ENCODE measurements around the gene MATK.
A peak's percentile ranks its signal among the peaks of the same experiment; 100 is the strongest.
"Not testable (repeated sequence)": the region's sequence is repeated elsewhere in the genome, so short reads cannot be mapped to it uniquely, and the experiment has no call there.

The MATK gene

DNA sequence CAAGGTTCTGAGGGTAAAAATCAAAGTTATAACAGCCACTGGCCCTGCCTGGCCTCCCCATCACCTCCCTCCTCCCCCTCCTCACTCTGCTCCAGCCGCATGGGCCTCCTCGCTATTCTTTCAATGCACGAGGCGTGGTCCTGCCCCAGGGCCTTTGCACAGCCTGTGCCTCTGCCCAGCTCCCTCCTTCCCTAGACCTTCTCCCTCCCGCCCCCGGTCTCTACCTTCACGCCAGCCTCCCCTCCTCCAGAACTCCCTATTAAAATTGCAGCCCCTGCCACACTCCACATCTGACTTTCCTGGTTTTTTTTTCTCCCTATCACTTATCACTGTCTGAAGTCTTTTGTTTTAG, 17.5 kb downstream of the MATK start:
- DNase-seq, result no peak

- DNase-seq, result no peak
Measured at GRCh38 chr19:3768015-3768747, 18.0 kb downstream of the MATK start.

DNA sequence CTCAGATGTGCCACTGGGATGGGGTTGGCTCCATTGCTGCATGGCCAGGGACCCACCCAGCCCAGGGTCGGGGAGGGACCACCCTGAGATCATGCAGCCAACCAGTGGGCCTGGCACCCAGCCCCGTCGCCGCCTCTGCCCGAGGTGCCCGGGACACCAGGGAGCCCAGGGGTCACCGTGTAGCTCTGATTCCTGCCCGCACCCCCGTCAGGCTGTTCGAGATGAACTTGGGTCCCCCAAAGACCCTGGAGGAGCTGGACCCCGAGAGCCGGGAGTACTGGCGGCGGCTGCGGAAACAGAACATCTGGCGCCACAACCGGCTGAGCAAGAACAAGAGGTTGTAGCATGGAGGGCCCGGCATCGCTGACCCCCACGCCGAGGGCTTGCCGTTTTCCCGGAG, 19.1 kb downstream of the MATK start:
- DNase-seq, result no peak

DNA sequence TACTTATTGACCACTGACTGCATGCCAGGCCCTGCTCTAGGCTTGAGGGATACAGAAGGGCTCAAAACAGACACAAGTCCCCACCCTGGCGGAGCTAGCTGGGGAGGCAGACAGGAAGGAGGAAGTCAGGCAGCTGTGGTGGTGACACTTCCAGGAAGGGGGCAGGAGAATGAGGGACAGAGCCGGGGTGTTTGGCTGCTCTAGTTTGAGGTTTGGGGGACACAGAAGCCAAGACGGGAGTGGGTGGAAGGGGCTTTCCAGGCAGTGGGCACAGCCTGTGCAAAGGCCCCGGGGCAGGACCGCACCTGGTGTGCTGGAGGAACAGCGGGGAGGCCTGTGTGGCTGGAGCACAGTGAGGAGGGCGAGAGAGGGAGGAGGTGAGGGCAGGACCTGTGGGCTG, 19.7 kb downstream of the MATK start:
- no peak for DNase-seq

DNA sequence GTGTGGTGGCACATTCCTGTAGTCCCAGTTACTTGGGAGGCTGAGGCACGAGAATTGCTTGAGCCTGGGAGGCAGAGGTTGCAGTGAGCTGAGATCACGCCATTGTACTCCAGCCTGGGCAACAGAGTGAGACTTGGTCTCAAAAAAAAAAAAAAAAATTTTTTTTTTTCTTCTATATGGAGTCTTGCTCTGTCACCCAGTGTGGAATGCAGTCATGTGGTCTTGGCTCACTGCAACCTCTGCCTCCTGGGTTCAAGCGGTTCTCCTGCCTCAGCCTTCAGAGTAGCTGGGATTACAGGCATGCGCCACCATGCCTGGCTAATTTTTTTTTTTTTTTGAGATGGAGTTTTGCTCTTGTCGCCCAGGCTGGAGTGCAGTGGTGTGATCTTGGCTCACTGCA, 20.4 kb downstream of the MATK start:
- not testable (repeated sequence) for DNase-seq

DNA sequence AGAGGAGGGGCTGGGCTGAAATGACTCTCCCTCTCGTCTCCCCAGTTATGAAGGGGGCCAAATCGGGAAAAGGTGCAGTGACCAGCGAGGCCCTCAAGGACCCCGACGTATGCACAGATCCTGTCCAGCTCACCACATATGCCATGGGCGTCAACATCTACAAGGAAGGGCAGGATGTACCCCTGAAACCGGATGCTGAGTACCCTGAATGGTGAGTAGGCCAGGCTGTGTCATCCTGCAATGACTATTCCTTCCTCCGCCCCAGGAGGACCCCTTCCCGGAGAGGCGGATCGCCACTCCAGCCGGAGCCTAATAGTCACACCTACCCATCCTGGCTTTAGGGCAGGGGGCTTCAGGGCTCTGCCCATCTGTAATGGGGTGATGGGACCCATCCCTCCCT, 21.1 kb downstream of the MATK start:
- DNase-seq, result no peak

DNA sequence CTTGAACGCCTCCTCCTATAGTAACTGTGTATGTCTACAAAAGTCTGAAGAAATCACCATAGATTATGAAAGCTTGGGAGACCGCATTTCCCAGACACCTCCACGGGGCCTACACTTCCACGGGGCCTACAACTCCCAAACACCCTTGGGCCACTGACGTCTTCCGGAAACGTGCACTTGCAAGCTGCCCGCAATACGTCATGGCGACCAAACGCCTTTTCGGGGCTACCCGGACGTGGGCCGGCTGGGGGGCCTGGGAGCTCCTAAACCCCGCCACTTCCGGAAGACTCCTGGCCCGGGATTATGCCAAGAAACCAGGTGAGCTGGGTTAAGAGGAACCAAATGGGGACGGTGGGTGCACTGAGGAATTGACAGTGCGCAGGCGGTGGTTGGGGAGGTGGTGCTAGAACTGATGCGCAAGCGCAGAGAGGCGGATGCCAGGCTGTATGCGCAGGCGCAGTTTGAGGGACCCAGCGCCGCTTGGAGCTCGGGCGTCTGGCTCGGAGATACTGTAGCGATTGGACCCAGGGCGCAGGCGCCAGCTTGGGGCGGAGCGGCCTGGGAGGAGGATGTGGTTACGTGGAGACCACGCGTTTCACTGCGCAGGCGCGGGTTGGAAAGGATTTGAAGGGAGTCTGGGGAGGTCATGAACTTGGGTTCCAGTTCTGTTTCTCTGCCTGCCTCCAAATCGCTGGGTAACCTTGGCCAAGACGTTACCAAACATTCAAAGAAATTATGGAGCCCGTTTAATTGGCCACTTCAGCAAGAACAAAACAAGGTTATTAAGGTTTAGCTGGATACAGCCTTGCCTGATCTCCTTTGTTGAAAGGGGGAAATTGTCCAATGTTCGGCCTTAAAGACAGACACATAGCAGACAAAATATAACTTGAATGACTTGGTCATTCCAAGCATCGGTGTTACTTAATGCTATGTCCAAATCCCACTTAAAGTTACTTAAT, 23.4 kb downstream of the MATK start, which contains the start of gene MRPL54:
MRPL54 (plus strand) TSS at position 182 of the 959 bp plus-strand sequence; CDS start at position 201, 19 bp downstream.
- DNase-seq, result peak; percentile 99

GRCh38 chr19:3762130-3762473, 24.1 kb downstream of the MATK start:
- no peak for DNase-seq

DNA sequence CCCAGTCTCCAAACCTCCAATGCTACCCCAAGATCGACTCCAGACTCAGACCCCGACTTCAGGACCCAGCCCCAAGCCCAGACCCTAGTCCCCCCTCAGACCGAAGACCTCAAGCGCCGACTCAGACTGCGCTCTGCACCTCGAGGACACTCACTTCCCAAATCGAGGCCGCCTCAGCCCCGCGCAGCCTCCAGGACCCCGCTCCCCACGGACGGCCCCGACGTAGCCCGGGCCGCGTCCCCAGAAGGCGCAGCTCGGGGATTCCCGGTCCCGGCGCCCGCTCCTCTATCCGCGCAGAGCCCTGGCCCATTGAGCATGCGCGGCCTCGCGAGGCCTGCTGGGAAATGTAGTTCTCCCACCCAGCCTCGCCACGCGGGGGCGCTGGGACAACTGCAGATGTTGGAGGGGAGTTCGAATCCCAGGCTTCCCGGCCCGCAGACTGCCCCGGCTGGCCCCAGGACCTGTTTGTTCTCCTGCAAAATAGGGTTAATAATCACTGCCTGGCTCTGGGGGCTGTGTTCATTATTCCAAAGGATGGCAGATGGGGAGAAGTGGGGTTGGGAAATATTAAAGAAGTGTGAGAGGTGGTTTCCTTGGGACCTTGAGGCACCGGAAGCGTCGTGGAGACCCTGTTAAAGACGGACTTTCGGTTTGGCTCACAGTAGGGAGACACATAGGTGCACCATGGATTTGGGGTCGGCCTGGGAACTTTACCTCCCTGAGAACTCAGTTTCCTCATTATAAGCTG, 24.6 kb downstream of the MATK start, which contains the start of gene APBA3:
APBA3 (minus strand) TSS at position 311 of the 748 bp plus-strand sequence. CDS start 1,428 bp downstream, outside the sequence.
- peak; percentile 97 for DNase-seq

- no peak for DNase-seq
Measured at GRCh38 chr19:3760871-3761361, 25.3 kb downstream of the MATK start.

GRCh38 chr19:3759482-3760254, 26.5 kb downstream of the MATK start:
- no peak for DNase-seq

- not testable (repeated sequence) for DNase-seq
Measured at GRCh38 chr19:3758297-3758696, 27.9 kb downstream of the MATK start.

DNA sequence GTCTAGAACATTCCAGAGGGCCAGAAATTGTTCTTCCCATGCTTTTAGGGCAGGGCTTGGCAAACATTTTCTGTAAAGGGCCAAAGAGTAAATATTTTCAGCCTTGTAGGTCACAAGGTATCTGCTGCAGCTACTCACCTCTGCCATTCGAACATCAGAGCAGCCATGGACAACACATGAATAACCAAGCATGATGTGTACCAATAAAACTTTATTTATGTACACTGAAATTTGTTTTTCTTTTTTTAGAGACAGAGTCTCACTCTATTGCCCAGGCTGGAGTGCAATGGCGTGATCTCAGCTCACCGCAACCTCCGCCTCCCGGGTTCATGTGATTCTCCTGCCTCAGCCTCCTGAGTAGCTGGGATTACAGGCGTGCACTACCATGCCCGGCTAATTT, 28.5 kb downstream of the MATK start:
- not testable (repeated sequence) for DNase-seq

DNA sequence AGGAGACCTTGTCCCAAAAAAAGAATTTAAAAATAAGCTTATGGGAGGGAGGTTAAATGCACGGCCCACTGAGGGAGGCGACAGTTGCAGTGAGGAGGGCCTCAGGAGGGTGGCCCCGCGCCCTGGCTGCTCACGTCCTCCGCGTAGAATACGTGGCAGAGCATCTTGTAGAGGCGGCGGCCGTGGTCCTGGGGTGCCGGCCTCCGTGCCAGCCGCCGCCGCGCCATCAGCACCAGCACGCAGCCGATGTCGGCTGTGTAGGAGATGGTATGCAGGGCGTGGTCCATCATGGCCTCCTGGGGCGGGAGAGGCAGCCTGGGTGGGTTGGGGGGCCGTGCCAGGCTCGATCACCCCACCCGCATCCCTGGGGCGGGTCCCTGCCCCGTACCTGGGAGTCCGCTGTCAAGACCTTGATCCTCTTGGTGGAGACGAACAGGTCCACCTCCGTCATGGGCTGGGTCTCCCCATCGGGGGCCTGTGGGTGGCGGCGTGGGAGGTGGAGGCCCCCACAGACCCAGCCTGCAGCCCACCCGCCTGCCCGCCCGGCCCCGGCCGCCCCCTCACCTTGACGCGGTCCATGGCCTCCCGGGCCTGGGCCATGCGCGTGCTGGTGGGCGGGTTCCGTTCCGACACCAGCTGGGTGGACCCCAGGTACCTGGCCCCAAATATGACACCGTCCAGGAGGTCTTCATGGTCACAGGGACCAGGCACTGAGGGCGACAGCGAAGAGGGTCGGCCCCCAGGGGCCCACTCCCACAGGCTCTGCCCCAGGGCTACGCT, 32.4 kb downstream of the MATK start:
- DNase-seq, result no peak

- no peak for DNase-seq
Measured at GRCh38 chr19:3752492-3752891, 33.7 kb downstream of the MATK start.

DNA sequence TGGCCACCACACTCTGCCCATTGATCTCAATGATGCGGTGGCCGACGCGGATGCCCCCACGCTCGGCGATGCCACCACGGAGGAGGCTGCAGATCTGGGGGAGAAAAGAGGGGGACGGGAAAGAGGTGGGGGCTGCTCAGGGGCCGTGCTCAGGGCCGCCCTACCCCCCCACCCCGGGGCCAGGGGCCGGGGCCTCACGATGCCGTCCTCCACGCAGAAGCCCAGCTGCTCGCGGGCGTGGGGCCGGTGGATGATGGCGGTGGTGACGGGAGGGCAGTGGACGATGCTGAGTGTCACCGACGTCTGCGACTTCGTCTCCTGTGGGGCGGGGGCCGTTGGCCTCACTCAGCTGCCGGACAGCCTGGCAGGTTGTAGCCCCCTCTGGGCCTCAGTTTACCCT, 34.9 kb downstream of the MATK start:
- no peak for DNase-seq

DNA sequence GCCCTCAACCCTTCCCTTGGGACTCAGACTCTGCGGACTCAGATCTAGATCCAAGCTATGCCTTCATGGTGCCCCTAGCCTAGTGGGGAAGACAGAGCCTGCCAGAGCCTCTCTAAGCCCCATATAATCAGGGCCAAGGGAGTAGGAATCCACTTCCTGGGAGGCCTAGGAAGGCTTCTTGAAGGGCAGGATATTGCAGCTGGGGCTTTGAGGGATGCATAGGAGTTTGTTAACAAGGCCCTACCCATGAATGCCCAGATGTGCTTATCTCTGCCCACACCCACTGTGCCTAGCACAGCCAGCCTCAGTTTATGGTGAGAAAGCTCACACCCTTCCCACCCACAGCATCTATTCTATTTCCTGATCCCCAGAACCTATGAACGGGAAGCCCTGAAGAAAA, 36.0 kb downstream of the MATK start:
- no peak for DNase-seq

- no peak for DNase-seq
Measured at GRCh38 chr19:3748965-3749364, 37.2 kb downstream of the MATK start.

DNA sequence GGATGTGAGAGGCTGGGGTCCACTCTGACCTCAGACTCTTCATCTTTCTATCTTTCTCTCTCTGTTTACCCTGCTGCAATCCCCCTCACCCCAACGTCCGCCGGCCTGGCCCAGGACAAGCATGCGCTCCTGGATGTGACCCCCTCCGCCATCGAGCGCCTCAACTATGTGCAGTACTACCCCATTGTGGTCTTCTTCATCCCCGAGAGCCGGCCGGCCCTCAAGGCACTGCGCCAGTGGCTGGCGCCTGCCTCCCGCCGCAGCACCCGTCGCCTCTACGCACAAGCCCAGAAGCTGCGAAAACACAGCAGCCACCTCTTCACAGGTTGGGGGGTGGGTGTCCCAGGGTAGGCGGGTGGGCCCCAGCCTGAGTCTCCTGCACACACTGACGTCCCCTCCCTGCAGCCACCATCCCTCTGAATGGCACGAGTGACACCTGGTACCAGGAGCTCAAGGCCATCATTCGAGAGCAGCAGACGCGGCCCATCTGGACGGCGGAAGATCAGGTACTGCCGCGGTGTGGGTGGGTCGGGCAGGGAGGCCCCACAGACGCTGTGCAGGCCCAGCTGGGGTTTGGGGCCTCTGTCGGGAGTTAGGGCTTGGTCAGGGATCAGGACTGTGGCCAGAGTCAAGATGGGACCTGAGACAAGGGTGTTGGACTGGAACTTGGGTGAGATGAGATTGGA, 39.7 kb downstream of the MATK start:
- DNase-seq, result no peak

DNA sequence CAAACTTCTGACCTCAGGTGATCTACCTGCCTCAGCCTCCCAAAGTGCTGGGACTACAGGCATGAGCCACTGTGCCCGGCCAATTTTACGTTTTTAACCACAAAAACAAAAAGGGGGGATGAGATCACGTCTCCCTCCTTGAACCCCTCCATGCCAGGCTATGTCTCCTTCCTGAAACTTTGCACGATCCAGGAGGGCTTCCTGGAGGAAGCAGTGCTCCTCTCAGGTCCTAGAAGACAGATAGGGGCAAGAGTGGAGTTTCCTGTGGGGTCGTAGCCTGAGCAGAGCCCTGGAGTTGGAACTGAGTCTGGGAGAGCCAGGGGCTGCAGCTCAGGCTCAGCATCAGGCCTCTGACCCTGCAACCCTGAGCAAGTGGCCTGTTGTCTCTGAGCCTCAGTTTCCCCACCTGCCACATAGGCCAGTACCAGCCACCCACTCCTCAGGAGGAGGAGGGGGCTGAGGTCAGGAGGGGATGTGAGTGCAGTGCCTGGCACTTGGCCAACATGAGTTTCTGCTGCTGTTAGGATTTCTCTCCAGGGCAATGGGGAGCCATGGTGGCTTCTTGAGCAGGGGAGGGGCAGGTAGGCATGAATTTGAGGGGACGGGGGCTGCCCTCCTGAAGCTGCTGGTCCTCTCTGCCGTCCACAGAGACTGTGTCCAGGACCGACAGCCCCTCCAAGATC, 40.7 kb downstream of the MATK start:
- no peak for DNase-seq
